HG03025 (cell line): Measurements from ENCODE around the gene ZFYVE1.
"Not testable (repeated sequence)": the region's sequence is repeated elsewhere in the genome, so short reads cannot be mapped to it uniquely, and the experiment has no call there.

ENCODE experiments used
- ATAC-seq: cut with Tn5 transposase; IDR thresholded peaks from one replicate; pipeline ENCODE4 v1.9.1; 2021; ENCODE audit warnings: mild to moderate bottlenecking, moderate library complexity; ENCODE audit not compliant: unreplicated experiment, low FRiP score

ZFYVE1 gene, protein sequence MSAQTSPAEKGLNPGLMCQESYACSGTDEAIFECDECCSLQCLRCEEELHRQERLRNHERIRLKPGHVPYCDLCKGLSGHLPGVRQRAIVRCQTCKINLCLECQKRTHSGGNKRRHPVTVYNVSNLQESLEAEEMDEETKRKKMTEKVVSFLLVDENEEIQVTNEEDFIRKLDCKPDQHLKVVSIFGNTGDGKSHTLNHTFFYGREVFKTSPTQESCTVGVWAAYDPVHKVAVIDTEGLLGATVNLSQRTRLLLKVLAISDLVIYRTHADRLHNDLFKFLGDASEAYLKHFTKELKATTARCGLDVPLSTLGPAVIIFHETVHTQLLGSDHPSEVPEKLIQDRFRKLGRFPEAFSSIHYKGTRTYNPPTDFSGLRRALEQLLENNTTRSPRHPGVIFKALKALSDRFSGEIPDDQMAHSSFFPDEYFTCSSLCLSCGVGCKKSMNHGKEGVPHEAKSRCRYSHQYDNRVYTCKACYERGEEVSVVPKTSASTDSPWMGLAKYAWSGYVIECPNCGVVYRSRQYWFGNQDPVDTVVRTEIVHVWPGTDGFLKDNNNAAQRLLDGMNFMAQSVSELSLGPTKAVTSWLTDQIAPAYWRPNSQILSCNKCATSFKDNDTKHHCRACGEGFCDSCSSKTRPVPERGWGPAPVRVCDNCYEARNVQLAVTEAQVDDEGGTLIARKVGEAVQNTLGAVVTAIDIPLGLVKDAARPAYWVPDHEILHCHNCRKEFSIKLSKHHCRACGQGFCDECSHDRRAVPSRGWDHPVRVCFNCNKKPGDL

DNA sequence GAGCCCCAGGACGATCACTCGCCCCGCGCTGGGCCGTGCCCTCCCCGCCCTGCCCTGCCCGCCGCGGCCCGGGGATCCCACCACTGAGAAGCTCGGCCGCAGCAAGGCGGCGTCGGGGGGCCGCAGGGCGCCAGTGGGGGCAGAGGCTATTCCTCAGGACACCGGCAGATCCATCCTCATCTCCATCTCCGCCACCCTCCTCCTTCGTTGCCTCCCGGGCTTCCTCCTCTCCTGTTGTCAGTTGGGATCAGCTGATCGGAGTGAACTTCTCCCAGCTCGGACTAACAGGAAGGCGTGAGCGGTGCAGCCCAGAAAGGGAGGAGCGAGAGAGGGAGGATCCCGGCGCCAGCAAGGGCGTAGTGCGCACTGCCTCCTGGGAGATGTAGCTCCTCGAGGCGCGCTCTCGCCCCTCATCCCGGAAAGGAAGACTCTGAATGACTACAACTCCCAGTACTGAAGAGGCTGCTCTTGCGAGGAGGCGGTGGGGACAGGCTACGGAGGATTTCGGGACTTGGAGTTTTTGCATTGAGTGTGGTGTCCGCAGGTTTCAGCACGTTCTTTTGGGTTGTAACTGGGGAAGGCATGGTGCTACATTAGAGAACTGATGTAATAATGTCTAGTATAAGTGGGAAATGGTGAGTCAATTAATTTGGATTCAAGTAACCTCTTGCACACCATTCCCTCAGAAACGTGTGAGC lies at the start of gene ZFYVE1:
TSS of gene ZFYVE1 (minus strand) at position 262 of the 698 bp plus-strand sequence. CDS start 2,598 bp downstream, outside the sequence.
- peak; percentile 98 for ATAC-seq

DNA sequence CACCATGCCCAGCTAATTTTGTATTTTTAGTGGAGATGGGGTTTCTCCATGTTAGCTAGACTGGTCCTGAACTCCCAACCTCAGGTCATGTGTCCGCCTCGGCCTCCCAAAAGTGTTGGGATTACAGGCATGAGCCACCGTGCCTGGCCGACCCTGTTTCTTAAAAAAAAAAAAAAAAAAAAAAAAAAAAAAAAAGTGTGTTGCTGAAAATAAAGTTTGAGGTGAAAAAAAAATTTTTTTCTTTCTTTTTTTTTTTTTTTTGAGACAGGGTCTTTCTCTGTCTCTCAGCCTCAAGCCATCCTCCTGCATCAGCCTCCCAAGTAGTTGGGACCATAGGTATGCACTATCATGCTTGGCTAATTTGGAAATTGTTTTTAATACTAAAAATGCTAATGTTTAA lies 42.7 kb upstream of the ZFYVE1 start:
- no peak for ATAC-seq

- peak; percentile 14 for ATAC-seq
Observed at GRCh38 chr14:73058922-73059673, 32.2 kb upstream of the ZFYVE1 start.

DNA sequence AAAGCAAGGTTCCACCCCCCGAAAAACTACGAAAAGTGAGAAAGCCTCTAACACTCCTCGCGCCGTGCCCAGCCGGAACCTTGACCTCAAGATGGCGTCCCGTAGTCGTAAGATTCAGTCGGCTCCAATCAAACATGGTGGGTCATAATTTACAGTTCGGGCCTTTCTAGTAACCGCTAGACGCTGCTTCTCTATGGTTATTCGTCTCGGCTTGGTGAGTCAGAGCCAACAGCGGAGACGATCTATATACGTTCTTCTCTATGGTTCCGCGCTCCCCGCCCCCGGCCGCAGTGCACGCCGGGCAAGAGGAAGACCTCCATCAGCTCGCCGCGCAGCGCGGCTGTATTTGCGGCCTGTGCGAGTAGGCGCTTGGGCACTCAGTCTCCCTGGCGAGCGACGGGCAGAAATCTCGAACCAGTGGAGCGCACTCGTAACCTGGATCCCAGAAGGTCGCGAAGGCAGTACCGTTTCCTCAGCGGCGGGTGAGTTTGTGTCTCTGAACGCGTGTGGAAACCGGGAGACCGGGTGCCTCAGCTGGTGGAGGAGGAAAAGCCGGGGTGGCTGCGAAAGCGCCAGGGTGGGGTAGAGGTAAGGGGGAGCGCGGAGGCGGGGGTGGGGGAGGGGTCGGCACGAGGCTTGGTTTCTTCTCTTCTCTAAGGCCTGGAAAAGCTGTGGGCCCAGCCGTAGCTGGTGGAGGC lies 31.5 kb upstream of the ZFYVE1 start, which contains the start of gene RBM25:
TSS of gene RBM25 (plus strand) at position 311 of the 698 bp plus-strand sequence. CDS start 13,108 bp downstream, outside the sequence.
- peak; percentile 93 for ATAC-seq

DNA sequence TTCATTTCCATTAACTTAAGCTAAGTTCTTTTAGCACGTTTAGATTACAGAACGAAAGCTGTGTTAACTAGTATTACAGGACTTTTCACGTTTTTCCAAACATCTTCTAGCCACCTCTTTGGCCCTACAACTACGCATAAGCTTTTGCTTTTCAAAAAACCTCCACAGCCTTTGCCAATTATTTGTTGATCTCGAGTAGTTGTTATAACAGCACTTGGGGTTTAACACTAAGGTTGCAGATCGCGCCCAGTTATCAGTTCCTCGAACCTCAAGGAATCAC lies 31.0 kb upstream of the ZFYVE1 start:
- no peak for ATAC-seq

DNA sequence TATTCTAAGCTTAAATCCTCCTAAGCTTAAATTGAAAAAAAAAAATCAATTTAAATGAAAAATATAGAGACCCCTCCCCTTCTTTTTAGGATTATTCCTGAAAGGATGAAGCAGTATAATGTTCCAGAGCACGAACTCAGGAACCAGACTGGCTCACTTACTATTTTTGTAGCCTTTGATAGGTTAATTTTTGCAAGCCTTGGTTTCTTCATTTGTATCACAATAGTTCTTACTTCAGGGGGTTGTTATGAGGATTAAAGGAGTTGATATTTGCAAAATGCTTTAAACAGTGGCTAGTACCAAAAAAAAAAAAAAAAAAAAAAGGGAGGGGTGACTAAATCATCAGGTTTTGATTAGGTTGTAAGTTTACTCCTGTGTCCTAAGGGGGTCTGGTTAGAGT lies 28.3 kb upstream of the ZFYVE1 start:
- no peak for ATAC-seq

- no peak for ATAC-seq
Observed at GRCh38 chr14:73049428-73049827, 22.5 kb upstream of the ZFYVE1 start.

DNA sequence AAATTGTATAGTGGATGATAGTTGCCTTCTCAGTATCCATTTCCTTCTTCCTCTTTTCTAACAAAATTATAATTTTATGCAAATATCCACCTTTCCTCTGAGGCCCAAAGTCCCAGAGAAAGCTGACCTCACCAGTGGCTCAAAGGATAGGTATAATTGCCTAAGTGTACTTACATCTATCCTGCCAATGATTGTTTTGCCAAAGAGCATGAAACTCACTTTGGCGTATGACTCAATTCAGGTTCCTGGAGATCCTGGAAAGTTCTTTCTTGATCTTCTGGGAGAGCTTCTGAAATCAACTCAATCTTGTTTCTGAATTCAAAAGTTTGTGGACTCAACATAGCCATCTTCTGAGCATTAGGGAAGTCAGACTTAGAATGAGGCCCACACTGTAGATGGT lies 20.9 kb upstream of the ZFYVE1 start:
- ATAC-seq: no peak

DNA sequence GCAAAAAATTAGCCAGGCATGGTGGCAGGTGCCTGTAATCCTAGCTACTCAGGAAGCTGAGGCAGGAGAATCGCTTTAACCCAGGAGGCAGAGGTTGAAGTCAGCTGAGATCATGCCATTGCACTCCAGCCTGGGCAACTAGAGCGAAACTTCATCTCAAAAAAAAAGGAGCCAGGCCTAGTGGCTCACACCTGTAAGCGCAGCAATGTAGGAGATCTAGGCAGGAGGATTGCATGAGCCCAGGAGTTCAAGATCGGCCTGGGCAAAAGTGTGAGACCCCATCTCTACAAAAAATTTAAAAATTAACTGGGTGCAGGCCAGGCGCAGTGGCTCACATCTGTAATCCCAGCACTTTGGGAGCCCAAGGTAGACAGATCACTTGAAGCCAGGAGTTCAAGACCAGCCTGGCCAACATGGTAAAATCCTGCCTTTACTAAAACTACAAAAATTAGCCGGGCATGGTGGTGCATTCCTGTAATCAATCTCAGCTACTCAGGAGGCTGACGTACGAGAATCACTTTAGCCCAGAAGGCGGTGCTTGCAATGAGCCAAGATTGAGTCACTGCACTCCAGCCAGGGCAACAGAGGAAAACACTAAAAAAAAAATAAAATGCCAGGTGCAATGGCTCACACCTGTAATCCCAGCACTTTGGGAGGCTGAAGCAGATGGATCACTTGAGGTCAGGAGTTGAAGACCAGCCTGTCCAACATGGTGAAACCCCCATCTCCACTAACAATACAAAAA lies 10.0 kb upstream of the ZFYVE1 start:
- not testable (repeated sequence) for ATAC-seq

DNA sequence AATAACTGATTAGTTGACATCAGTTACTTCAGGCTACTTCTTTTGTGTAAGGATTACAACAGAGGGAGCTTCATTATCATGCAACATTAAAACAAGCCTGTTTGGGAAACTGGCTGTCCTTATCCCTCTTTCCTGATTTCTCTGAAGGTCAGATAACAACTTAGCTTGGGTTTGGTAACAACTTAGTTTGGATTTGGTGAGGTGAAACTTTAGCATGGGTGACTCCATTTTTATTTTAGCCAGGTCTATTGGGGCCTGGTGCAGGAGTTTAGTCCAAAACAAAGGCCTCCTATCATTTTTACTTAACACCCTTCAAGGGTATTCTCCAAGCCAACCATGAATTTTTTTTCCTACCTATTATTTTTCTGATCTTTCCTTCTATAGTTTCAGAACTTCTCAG lies 1.1 kb upstream of the ZFYVE1 start:
- ATAC-seq: no peak

- no peak for ATAC-seq
Observed at GRCh38 chr14:73027546-73027945, 640 bp upstream of the ZFYVE1 start.

GRCh38 chr14:73026243-73026844 lies 562 bp downstream of the ZFYVE1 start:
- ATAC-seq: no peak

DNA sequence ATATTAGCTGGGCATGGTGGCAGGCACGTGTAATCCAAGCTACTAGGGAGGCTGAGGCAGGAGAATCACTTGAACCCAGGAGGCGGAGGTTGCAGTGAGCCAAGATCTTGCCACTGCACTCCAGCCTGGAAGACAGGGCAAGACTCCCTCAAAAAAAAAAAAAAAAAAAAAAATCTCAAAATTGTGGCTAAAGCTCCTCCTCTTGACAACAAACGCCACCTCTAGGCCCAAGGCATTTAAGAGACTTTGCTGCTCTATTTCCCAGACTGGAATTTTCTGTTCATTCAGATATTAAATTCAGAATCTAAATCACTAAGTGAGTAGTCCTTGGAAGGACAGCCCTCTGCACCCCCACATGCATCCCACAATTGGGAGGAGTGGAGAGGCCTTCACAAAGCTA lies 1.4 kb downstream of the ZFYVE1 start:
- no peak for ATAC-seq

- ATAC-seq: no peak
Observed at GRCh38 chr14:73022051-73022450, 4.9 kb downstream of the ZFYVE1 start.

DNA sequence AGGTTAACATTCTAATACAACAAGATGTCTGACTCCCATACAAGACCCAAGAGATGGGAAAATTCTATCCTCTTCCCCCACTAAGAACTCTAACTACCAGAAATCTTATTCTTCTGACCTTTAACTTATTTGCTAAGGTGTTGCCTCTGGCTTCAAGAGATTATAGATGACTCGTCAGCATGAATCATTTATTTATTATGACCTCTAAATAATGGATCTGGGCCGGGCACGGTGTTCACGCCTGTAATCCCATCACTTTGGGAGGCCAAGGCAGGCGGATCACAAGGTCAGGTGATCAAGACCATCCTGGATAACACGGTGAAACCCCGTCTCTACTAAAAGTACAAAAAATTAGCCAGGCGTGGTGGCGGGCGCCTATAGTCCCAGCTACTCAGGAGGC lies 10.9 kb downstream of the ZFYVE1 start:
- ATAC-seq: not testable (repeated sequence)

DNA sequence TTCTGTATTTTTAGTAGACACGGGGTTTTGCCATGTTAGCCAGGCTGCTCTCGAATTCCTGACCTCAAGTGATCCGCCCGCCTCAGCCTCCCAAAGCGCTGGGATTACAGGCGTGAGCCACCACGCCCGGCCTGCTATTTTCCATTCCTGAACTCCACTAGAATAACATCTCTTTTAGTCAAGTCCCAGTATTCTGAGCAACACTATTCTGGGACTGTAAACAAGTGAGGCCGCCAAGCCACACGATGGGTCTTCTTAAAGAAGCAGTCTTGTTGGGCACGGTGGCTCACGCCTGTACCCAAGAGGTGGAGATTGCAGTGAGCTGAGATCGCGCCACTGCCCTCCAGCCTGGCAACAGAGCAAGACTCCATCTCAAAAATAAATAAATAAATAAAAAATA lies 11.4 kb downstream of the ZFYVE1 start:
- ATAC-seq: not testable (repeated sequence)

DNA sequence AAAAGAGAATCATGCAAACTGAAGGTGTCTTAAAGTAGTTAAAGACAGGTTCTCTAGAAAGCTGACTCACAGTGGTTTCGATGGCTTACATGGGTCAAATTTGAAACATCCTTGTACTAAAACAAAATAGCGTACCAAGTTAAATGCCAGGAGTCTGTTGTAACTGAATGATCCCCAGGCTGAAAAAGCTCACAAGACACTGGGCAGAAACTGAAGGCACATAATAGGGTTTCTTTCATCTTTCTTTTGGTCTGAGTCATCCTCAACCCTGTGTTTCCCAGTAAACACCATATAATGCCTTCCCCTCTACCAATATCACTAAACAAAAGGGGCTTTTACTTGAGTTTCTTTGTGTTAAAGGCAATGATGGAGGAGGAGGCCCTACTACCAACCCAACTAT lies 12.8 kb downstream of the ZFYVE1 start:
- ATAC-seq: peak; percentile 57

GRCh38 chr14:73011189-73011588 lies 15.7 kb downstream of the ZFYVE1 start:
- not testable (repeated sequence) for ATAC-seq

DNA sequence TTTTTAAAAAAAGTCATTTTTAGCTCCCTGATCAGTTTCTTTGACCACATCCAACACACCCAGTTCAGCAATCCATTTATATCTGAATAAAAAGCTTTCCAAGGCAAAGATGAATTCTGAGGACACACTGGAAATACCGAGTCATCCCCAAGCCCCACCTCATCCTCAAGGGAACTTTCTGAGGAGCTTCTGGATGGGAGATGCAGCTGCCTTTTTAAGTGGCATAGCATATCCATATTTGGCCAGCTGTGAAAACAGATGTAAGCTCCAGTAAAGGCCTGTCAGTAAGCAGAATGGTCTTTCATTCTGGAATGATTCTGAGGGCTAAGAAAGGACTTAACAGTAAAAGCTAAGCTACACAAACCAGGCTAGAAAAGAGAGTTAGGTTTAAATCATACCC lies 18.4 kb downstream of the ZFYVE1 start:
- no peak for ATAC-seq
